PC-3 (cell line): ENCODE data around the gene TMC6. TPM values are rescaled to one million over a fixed set of nuclear protein-coding genes. Genes with fewer than 3 reads are reported as not detected.
A peak's percentile ranks its signal among the peaks of the same experiment; 100 is the strongest.

ENCODE experiments used
- ATAC-seq: fragments of 200-7000 bp; cut with Tn5 transposase; 2 replicates; pipeline ENCODE4 v1.9.1; 2020; ENCODE audit warnings: mild to moderate bottlenecking, moderate library complexity
- BruUV-seq: library from RNA; stranded (reverse); fragments of 400-500 nt; replicated peaks from 2 replicates; lab custom pipeline; 2021; lab: Mats Ljungman, UMichigan
- CTCF ChIA-PET: fragments of 300-600 bp; sonication (Branson Sonifier 250); formaldehyde crosslinking; loops from one replicate; lab custom pipeline; 2022; ENCODE audit warnings: antibody characterized with exemption; lab: Charles Lee
- POLR2A ChIA-PET: fragments of 300-600 bp; sonication (Branson Sonifier 250); formaldehyde crosslinking; loops from one replicate; lab custom pipeline; 2022; ENCODE audit warnings: antibody characterized with exemption; ENCODE audit not compliant: unreplicated experiment; lab: Charles Lee
- DNase-seq: peaks from one replicate; pipeline ENCODE4 v3.0.0-alpha.2; 2015
- H2AFZ ChIP-seq: fragments of 300-600 bp; sonication (generic); 2 replicates; pipeline ENCODE4 v1.6.0; 2016; ENCODE audit warnings: antibody characterized with exemption, low read length
- H3F3A ChIP-seq: fragments of 300-600 bp; sonication (generic); one replicate; pipeline ENCODE4 v1.6.0; 2017; ENCODE audit warnings: antibody characterized with exemption, low read length, control low read depth, mild to moderate bottlenecking; ENCODE audit not compliant: unreplicated experiment
- H3K27ac ChIP-seq: fragments of 300-600 bp; sonication (generic); 2 replicates; pipeline ENCODE4 v1.5.1; 2016; ENCODE audit warnings: mild to moderate bottlenecking, low read length
- H3K27me3 ChIP-seq: fragments of 300-600 bp; sonication (generic); 2 replicates; pipeline ENCODE4 v1.6.1; 2016; ENCODE audit warnings: low read length, mixed read lengths
- H3K36me3 ChIP-seq: fragments of 300-600 bp; sonication (generic); 2 replicates; pipeline ENCODE4 v1.6.1; 2016; ENCODE audit warnings: low read depth, mixed run types, low read length, mixed read lengths
- H3K4me1 ChIP-seq: fragments of 300-600 bp; sonication (generic); 2 replicates; pipeline ENCODE4 v1.5.1; 2016; ENCODE audit warnings: low read length; ENCODE audit not compliant: insufficient read depth
- H3K4me2 ChIP-seq: fragments of 300-600 bp; sonication (generic); 2 replicates; pipeline ENCODE4 v1.6.0; 2016; ENCODE audit warnings: low read length
- H3K4me3 ChIP-seq: fragments of 300-600 bp; sonication (generic); 2 replicates; pipeline ENCODE4 v1.5.1; 2016; ENCODE audit warnings: mild to moderate bottlenecking, low read length, mixed read lengths
- H3K79me2 ChIP-seq: fragments of 300-600 bp; sonication (generic); 2 replicates; pipeline ENCODE4 v1.6.1; 2017; ENCODE audit warnings: low read length, mixed read lengths
- H3K9ac ChIP-seq: fragments of 300-600 bp; sonication (generic); 2 replicates; pipeline ENCODE4 v1.6.0; 2016; ENCODE audit warnings: mild to moderate bottlenecking, low read length
- H3K9me2 ChIP-seq: fragments of 300-600 bp; sonication (generic); replicated peaks from 2 replicates; pipeline ENCODE4 v1.6.1; 2016; ENCODE audit warnings: mixed run types, low read length, mixed read lengths
- H3K9me3 ChIP-seq: fragments of 300-600 bp; sonication (generic); 2 replicates; pipeline ENCODE4 v1.6.1; 2016; ENCODE audit warnings: low read length, mixed read lengths
- H4K20me1 ChIP-seq: fragments of 300-600 bp; sonication (generic); 2 replicates; pipeline ENCODE4 v1.6.1; 2016; ENCODE audit warnings: low read length, mixed read lengths
- EZH2 ChIP-seq: fragments of 300-600 bp; sonication (generic); IDR thresholded peaks from one replicate; pipeline ENCODE4 v1.6.1; 2017; ENCODE audit warnings: antibody characterized with exemption, mild to moderate bottlenecking, low read length; ENCODE audit not compliant: unreplicated experiment
- EZH2phosphoT487 ChIP-seq: fragments of 300-600 bp; sonication (generic); IDR thresholded peaks from 2 replicates; pipeline ENCODE4 v1.6.1; 2018; ENCODE audit warnings: mild to moderate bottlenecking, antibody characterized with exemption, low read length, borderline replicate concordance
- intact Hi-C: fragments of 100-400 bp; cut with micrococcal nuclease; formaldehyde crosslinking; loops from 2 replicates; pipeline ENCODE4 v1.9.0; 2023
- total RNA-seq: library from RNA; depleted of rRNA; stranded (reverse); fragments of >200 nt; gene quantifications from 2 replicates; pipeline ENCODE4 v1.2.3, GENCODE V29; 2014
- TF ChIP-seq, protein P1 (sequence below): fragments of 300-600 bp; sonication (generic); conservative IDR thresholded peaks from 2 replicates; pipeline ENCODE4 v1.5.1; 2017; ENCODE audit warnings: antibody characterized with exemption, low read depth, mild to moderate bottlenecking, low read length

Gene TMC6
- total RNA-seq, 1 experiment from 2014 or later, result 97.3 TPM

DNA sequence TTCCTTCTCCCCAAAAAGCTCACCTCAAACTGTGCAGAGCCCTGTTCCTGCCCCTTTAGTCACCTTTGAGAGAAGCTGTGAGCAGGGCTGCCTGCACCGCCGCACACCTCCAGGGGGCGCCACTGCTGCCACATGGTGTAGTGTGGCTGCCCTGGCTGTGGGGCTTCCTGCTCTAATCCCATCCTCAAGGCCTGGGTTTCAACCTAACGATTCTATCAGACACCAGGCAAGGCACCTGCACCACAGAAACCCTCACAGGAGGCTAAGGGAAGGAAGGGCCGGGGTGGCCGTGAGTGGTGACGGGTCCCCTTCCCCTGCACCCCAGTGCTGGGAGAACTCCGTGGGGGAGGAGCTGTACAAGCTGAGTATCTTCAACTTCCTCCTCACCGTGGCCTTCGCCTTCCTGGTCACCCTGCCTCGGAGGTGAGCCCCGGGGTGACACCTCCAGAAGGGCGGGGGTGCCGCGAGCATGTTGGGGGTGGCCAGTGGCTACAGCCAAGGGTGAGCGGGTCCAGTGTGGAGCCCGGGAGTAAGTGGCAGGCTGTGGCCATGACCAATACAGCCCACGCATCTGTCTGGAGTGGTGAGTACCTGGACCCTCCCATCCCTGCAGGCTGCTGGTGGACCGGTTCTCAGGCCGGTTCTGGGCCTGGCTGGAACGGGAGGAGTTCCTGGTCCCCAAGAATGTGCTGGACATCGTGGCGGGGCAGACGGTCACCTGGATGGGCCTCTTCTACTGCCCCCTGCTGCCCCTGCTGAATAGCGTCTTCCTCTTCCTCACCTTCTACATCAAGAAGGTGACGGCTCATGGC, 9.0 kb upstream of the TMC6 start:
- Histone ChIP-seq H2AFZ (no peak overlapping the region), H3K4me3 (no peak overlapping the region), H4K20me1 (no peaks in the 10 kb centered on the region), H3K36me3 (no peaks in the 10 kb centered on the region), H3F3A (peaks cover 3% of the 10 kb centered on the region), H3K9me2 (no peaks in the 10 kb centered on the region), H3K27me3 (no peaks in the 10 kb centered on the region), H3K4me2 (no peak overlapping the region), H3K27ac (no peak overlapping the region), H3K79me2 (no peaks in the 10 kb centered on the region), H3K9me3 (no peaks in the 10 kb centered on the region), H3K4me1 (peaks cover 26% of the 10 kb centered on the region), H3K9ac (no peak overlapping the region)
- CTCF ChIA-PET, result no interaction called here
- intact Hi-C loops, result no loop called here
- BruUV-seq, result no TSS peak
- DNase-seq, result no peak
- no peak for ATAC-seq
- POLR2A ChIA-PET, result interaction anchor here (0.6 kb wide), 1 partner anchor 78 kb away, joined by 5 read pairs; no protein-coding TSS in a partner anchor
- TF ChIP-seq EZH2phosphoT487, result no peak
- no peak for TF ChIP-seq EZH2
- TF ChIP-seq, protein P1, sequence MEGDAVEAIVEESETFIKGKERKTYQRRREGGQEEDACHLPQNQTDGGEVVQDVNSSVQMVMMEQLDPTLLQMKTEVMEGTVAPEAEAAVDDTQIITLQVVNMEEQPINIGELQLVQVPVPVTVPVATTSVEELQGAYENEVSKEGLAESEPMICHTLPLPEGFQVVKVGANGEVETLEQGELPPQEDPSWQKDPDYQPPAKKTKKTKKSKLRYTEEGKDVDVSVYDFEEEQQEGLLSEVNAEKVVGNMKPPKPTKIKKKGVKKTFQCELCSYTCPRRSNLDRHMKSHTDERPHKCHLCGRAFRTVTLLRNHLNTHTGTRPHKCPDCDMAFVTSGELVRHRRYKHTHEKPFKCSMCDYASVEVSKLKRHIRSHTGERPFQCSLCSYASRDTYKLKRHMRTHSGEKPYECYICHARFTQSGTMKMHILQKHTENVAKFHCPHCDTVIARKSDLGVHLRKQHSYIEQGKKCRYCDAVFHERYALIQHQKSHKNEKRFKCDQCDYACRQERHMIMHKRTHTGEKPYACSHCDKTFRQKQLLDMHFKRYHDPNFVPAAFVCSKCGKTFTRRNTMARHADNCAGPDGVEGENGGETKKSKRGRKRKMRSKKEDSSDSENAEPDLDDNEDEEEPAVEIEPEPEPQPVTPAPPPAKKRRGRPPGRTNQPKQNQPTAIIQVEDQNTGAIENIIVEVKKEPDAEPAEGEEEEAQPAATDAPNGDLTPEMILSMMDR, result peak; percentile 79

DNA sequence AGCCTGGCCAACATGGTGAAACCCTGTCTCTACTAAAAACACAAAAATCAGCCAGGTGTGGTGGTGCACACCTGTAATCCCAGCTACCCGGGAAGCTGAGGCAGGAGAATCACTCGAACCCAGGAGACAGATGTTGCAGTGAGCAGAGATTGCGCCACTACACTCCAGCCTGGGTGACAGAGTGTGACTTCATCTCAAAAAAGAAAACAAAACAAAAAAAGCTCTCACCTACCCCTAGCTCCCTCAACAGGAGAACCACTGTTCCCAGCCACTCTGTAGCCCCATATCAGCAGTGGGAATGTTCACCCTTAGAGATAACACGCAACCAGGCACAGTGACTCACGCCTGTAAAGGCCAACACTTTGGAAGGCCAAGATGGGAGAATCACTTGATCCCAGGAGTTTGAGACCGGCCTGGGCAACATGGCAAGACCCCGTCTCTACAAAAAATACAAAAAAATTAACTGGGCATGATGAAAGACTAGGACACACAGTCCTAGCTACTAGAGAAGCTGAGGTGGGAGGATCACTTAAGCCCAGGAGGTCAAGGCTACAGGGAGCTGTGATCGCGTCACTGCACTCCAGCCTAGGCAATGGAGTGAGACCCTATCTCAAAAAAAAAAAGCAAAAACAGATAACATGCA, 7.4 kb upstream of the TMC6 start:
- DNase-seq (no peak), ATAC-seq (no peak)
- no TSS peak for BruUV-seq
- Histone ChIP-seq H3K27ac (no peak overlapping the region), H3K9me2 (no peaks in the 10 kb centered on the region), H4K20me1 (no peaks in the 10 kb centered on the region), H3K4me3 (no peak overlapping the region), H2AFZ (no peak overlapping the region), H3K79me2 (no peaks in the 10 kb centered on the region), H3K4me1 (peaks cover 18% of the 10 kb centered on the region), H3K9me3 (no peaks in the 10 kb centered on the region), H3F3A (peaks cover 3% of the 10 kb centered on the region), H3K27me3 (no peaks in the 10 kb centered on the region), H3K9ac (no peak overlapping the region), H3K36me3 (no peaks in the 10 kb centered on the region), H3K4me2 (no peak overlapping the region)
- ChIA-PET POLR2A (no interaction called here), CTCF (no interaction called here)
- no peak for TF ChIP-seq EZH2phosphoT487
- TF ChIP-seq, protein P1, result no peak
- no peak for TF ChIP-seq EZH2
- intact Hi-C loops, result no loop called here
